GM23338 (cell line): Measurements from ENCODE around the gene GFRA1.

ENCODE experiments used
- POLR2AphosphoS5 ChIP-seq: IDR thresholded peaks from 2 replicates; pipeline ENCODE4 v1.6.1; 2016; ENCODE audit warnings: antibody characterized with exemption, low read depth
- TF ChIP-seq, protein P1 (sequence below), 2 experiments: fragments of 200-600 bp in 1 of 2; sonication (generic) in 1 of 2; conservative IDR thresholded peaks; 2 replicates each; pipeline versions ENCODE4 v1.5.1 to v1.6.1; 2016 to 2017; ENCODE audit warnings: antibody characterized with exemption in 2 of 2, low read depth in 2 of 2, mild to moderate bottlenecking in 2 of 2, moderate library complexity in 1 of 2

DNA sequence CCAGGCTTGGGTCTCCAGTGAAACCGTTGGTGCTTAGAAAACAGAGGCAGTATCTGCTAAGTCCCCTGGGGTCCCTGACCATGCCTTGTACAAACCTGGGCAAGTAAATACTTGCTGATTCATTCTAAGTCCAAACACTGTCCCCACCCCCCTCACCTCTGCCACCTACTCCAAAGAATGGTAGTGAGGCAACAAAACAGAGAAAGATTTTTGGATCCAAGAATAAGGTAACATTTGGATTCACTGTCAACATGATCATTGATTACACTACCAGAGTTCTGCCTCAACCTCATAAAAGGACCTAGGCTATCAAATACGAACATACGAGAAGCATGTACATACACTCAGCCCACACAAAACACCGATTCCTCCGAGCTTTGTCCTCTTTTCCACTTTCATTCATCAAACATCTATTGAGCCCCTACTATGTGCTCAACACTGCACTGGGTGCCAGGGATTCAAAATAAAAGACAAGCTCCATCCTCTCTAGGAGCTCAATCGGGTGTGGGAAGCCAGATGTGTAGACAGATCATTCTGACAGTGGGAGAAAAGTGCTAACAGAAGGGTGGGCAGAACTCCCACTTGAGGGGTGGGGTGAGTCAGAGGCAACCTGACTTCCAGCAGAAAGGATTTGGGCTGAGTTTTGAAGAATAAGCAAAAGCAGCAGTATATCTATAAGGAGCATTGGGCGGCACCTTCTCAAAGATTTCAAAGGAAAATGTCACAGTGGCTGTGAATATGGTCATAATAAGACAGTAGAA is 71.2 kb downstream of the GFRA1 start:
- TF ChIP-seq, protein P1, sequence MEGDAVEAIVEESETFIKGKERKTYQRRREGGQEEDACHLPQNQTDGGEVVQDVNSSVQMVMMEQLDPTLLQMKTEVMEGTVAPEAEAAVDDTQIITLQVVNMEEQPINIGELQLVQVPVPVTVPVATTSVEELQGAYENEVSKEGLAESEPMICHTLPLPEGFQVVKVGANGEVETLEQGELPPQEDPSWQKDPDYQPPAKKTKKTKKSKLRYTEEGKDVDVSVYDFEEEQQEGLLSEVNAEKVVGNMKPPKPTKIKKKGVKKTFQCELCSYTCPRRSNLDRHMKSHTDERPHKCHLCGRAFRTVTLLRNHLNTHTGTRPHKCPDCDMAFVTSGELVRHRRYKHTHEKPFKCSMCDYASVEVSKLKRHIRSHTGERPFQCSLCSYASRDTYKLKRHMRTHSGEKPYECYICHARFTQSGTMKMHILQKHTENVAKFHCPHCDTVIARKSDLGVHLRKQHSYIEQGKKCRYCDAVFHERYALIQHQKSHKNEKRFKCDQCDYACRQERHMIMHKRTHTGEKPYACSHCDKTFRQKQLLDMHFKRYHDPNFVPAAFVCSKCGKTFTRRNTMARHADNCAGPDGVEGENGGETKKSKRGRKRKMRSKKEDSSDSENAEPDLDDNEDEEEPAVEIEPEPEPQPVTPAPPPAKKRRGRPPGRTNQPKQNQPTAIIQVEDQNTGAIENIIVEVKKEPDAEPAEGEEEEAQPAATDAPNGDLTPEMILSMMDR (conservative IDR thresholded peaks at IDR 0.05; ENCODE audit: low read depth in 2 of 2): no peak
- TF ChIP-seq POLR2AphosphoS5: no peak
